Panc1 (cell line): ENCODE results near the gene EPHA6. TPM values are rescaled to one million over a fixed set of nuclear protein-coding genes. Genes with fewer than 3 reads are reported as not detected.

ENCODE experiments used
- ATAC-seq: fragments of 200-7000 bp; cut with Tn5 transposase; 2 replicates; pipeline ENCODE4 v1.9.1; 2020; ENCODE audit warnings: mild to moderate bottlenecking, moderate library complexity
- BruUV-seq: library from RNA; stranded (reverse); fragments of 400-500 nt; replicated peaks from 2 replicates; lab custom pipeline; 2021; lab: Mats Ljungman, UMichigan
- CTCF ChIA-PET: fragments of 300-600 bp; sonication (Branson Sonifier 250); formaldehyde crosslinking; loops from one replicate; lab custom pipeline; 2022; ENCODE audit warnings: antibody characterized with exemption; lab: Charles Lee
- POLR2A ChIA-PET: fragments of 300-600 bp; sonication (Branson Sonifier 250); formaldehyde crosslinking; loops from one replicate; lab custom pipeline; 2022; ENCODE audit warnings: antibody characterized with exemption; lab: Charles Lee
- DNase-seq: peaks from one replicate; pipeline ENCODE4 v3.0.0-alpha.2; 2010; ENCODE audit warnings: low read depth, low spot score
- H3K27ac ChIP-seq: 2 replicates; pipeline ENCODE4 v1.5.1; 2011; ENCODE audit warnings: mild to moderate bottlenecking, low read length, inconsistent platforms
- H3K27me3 ChIP-seq: fragments of 200-500 bp; sonication (Bioruptor generic); 2 replicates; pipeline ENCODE4 v1.6.0; 2014; ENCODE audit warnings: low read length, inconsistent platforms; ENCODE audit not compliant: control insufficient read depth, insufficient read depth
- H3K36me3 ChIP-seq: fragments of 200-500 bp; sonication (Bioruptor generic); 2 replicates; pipeline ENCODE4 v1.5.1; 2014; ENCODE audit warnings: inconsistent platforms, mild to moderate bottlenecking, low read length, moderate library complexity; ENCODE audit not compliant: control insufficient read depth, insufficient read depth
- H3K4me1 ChIP-seq: 2 replicates; pipeline ENCODE4 v1.5.1; 2011; ENCODE audit warnings: inconsistent platforms, mild to moderate bottlenecking, low read length, moderate library complexity; ENCODE audit not compliant: control insufficient read depth, insufficient read depth
- H3K4me3 ChIP-seq, 2 experiments: 2 replicates each; pipeline ENCODE4 v1.5.1; 2011 to 2012; ENCODE audit warnings: low read depth in 2 of 2, low read length in 2 of 2, mild to moderate bottlenecking in 2 of 2, inconsistent platforms in 1 of 2, moderate library complexity in 1 of 2
- H3K9me3 ChIP-seq: fragments of 200-500 bp; sonication (Bioruptor generic); 2 replicates; pipeline ENCODE4 v1.5.1; 2014; ENCODE audit warnings: low read depth, mild to moderate bottlenecking, inconsistent platforms, low read length, moderate library complexity; ENCODE audit not compliant: control insufficient read depth, insufficient read depth
- POLR2AphosphoS5 ChIP-seq: IDR thresholded peaks from 2 replicates; pipeline ENCODE4 v1.6.1; 2012; ENCODE audit warnings: mild to moderate bottlenecking, low read depth, low read length, moderate library complexity
- SIN3A ChIP-seq: IDR thresholded peaks from 2 replicates; pipeline ENCODE4 v1.6.1; 2012; ENCODE audit warnings: low read depth, mild to moderate bottlenecking, low read length, moderate library complexity, borderline replicate concordance; ENCODE audit not compliant: insufficient read depth
- TCF7L2 ChIP-seq: IDR thresholded peaks from 2 replicates; pipeline ENCODE4 v1.6.1; 2011; ENCODE audit warnings: mild to moderate bottlenecking, low read depth, low read length, inconsistent platforms
- in situ Hi-C: cut with HindIII; loops from 2 replicates; pipeline ENCODE4 v1.10.0; 2016; ENCODE audit warnings: low sequenced_read_pairs, low pct_unique_long_range_greater_than_20kb
- intact Hi-C: fragments of 100-400 bp; cut with micrococcal nuclease; formaldehyde crosslinking; loops from one replicate; pipeline ENCODE4 v1.10.0; 2022; ENCODE audit not compliant: unreplicated experiment
- total RNA-seq: library from RNA; stranded (reverse); gene quantifications from one replicate; pipeline ENCODE4 v1.2.1, GENCODE V29; 2021; ENCODE audit not compliant: unreplicated experiment
- TF ChIP-seq, protein P1 (sequence below): fragments of 450-650 bp; IDR thresholded peaks from 2 replicates; pipeline ENCODE4 v1.5.1; 2017; ENCODE audit warnings: mild to moderate bottlenecking
- TF ChIP-seq, protein P2 (sequence below), 2 experiments: IDR thresholded peaks; 2 replicates each; pipeline ENCODE4 v1.6.1; 2011 to 2012; ENCODE audit warnings: low read depth in 2 of 2, control low read depth in 1 of 2, low read length in 1 of 2, mild to moderate bottlenecking in 1 of 2, moderate library complexity in 1 of 2; ENCODE audit not compliant: insufficient read depth in 1 of 2

EPHA6 gene
- total RNA-seq, 1 experiment from 2014 or later = 0.57 TPM

DNA sequence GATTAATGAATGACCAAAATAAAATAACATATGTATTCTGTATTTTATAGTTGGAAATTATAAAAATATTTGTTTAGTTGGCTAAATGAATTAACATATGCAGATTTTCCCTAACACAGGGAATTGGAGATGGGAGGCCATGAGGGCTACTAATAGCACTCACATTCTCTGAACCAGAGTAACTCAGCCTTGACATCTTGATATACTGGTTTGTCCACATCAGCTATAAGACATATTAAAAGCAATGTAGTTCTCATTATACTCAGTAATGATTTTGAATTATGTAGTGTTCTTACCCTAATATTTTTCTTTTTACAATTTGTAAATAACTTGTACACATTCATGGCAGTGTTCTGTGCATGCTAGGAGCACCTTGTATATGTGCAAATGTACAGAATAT is 255.9 kb downstream of the EPHA6 start:
- Histone ChIP-seq H3K9me3 (no peaks in the 10 kb centered on the region), H3K36me3 (no peaks in the 10 kb centered on the region), H3K27me3 (no peaks in the 10 kb centered on the region), H3K4me1 (no peaks in the 10 kb centered on the region), H3K27ac (no peak overlapping the region), H3K4me3 (no peak overlapping the region)
- TF ChIP-seq SIN3A (no peak), POLR2AphosphoS5 (no peak)
- TF ChIP-seq, protein P1, sequence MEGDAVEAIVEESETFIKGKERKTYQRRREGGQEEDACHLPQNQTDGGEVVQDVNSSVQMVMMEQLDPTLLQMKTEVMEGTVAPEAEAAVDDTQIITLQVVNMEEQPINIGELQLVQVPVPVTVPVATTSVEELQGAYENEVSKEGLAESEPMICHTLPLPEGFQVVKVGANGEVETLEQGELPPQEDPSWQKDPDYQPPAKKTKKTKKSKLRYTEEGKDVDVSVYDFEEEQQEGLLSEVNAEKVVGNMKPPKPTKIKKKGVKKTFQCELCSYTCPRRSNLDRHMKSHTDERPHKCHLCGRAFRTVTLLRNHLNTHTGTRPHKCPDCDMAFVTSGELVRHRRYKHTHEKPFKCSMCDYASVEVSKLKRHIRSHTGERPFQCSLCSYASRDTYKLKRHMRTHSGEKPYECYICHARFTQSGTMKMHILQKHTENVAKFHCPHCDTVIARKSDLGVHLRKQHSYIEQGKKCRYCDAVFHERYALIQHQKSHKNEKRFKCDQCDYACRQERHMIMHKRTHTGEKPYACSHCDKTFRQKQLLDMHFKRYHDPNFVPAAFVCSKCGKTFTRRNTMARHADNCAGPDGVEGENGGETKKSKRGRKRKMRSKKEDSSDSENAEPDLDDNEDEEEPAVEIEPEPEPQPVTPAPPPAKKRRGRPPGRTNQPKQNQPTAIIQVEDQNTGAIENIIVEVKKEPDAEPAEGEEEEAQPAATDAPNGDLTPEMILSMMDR = no peak
- DNase-seq = no peak
- in situ Hi-C loops = no loop called here
- POLR2A ChIA-PET = no interaction called here
- BruUV-seq = no TSS peak
- no peak for ATAC-seq
- CTCF ChIA-PET = no interaction called here
- intact Hi-C loops = no loop called here

DNA sequence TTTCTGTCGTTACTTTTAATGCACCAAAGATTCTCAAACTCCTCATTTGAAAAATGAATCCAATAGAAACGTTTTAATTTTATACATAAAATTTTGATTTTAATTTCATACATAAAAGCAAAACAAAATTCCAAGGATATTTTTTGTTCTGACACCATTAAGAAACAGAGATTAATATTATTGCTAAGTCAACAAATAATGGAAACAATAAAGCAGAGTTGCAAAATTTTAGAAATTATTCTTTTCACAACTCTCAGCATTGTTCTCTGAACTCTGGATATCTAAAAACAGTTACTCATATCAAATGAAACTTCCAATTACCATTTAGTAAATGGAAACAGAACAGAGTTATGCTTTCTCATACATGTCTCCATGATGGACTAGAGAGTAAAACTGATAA is 260.2 kb downstream of the EPHA6 start:
- BruUV-seq = no TSS peak
- intact Hi-C loops = no loop called here
- H3K36me3 ChIP-seq = no peaks in the 10 kb centered on the region
- DNase-seq (no peak), ATAC-seq (no peak)
- CTCF ChIA-PET = no interaction called here
- in situ Hi-C loops = no loop called here
- no peaks in the 10 kb centered on the region for H3K4me1 ChIP-seq
- no peak overlapping the region for H3K27ac ChIP-seq
- H3K4me3 ChIP-seq = no peak overlapping the region
- POLR2A ChIA-PET = no interaction called here
- H3K27me3 ChIP-seq = no peaks in the 10 kb centered on the region
- TF ChIP-seq TCF7L2 = no peak
- no peak for TF ChIP-seq POLR2AphosphoS5
- TF ChIP-seq, protein P2, sequence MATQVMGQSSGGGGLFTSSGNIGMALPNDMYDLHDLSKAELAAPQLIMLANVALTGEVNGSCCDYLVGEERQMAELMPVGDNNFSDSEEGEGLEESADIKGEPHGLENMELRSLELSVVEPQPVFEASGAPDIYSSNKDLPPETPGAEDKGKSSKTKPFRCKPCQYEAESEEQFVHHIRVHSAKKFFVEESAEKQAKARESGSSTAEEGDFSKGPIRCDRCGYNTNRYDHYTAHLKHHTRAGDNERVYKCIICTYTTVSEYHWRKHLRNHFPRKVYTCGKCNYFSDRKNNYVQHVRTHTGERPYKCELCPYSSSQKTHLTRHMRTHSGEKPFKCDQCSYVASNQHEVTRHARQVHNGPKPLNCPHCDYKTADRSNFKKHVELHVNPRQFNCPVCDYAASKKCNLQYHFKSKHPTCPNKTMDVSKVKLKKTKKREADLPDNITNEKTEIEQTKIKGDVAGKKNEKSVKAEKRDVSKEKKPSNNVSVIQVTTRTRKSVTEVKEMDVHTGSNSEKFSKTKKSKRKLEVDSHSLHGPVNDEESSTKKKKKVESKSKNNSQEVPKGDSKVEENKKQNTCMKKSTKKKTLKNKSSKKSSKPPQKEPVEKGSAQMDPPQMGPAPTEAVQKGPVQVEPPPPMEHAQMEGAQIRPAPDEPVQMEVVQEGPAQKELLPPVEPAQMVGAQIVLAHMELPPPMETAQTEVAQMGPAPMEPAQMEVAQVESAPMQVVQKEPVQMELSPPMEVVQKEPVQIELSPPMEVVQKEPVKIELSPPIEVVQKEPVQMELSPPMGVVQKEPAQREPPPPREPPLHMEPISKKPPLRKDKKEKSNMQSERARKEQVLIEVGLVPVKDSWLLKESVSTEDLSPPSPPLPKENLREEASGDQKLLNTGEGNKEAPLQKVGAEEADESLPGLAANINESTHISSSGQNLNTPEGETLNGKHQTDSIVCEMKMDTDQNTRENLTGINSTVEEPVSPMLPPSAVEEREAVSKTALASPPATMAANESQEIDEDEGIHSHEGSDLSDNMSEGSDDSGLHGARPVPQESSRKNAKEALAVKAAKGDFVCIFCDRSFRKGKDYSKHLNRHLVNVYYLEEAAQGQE (IDR thresholded peaks at IDR 0.05; ENCODE audit: insufficient read depth in 1 of 2, low read depth in 2 of 2, low read length in 1 of 2) = no peak
- no peak for TF ChIP-seq SIN3A
- TF ChIP-seq, protein P1 = no peak
- H3K9me3 ChIP-seq = no peaks in the 10 kb centered on the region
